SW 1271 (cell line): Measurements from ENCODE around the gene DOK3.

Source experiments
- DNase-seq, 2 experiments: peaks; one replicate each; lab custom pipeline; 2025; lab: John Stamatoyannopoulos, UW

Gene DOK3

GRCh38 chr5:177483994-177484901 is 25.4 kb downstream of the DOK3 start:
- no peak for DNase-seq

GRCh38 chr5:177483042-177483441 is 26.6 kb downstream of the DOK3 start:
- DNase-seq: no peak

GRCh38 chr5:177482359-177482795 is 27.2 kb downstream of the DOK3 start:
- DNase-seq: no peak

GRCh38 chr5:177479774-177480173 is 29.9 kb downstream of the DOK3 start:
- no peak for DNase-seq

DNA sequence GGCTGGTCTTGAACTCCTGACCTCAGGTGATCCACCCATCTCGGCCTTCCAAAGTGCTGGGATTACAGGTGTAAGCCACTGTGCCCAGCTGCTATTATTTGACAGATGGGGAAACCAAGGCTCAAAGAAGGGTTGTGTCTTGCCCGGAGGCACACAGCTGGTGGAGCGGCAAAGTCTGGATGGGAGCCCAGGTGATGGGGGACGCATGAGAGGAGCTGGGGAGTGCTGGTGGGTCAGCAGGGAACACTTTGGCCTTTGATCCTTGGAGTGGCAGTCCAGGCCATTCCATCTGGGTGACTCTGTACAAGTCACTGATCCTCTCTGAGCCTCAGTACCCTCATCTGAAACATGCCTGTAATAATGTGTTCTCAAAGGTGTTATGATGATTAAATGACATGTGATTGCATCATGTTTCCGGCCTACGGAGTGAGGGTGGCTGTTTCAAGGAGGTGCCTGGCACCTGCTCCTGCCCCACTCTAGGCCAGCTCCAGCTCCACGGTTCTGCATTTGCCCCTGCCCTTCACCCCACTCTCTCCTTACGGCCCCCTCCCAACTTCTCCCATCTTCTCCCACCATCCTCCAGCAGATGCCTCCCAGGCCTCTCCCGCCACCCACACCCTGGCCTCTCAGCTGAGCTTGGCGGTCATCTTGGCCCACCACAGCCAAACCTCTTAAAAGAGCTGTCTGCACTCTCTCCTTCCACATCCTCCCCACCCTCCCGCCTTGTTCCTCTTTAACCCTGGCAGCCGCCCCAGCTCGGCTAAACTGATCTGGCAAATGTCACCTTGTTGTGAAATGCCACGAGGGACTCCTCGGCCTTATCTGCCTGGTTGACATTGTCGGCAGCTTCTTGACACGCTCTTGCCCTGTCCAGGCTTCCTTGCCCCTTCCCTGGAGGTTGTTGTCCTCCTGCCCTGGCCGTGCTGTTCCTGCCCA is 30.6 kb downstream of the DOK3 start:
- no peak for DNase-seq

- DNase-seq: no peak
Measured at GRCh38 chr5:177477701-177478477, 31.7 kb downstream of the DOK3 start.

DNA sequence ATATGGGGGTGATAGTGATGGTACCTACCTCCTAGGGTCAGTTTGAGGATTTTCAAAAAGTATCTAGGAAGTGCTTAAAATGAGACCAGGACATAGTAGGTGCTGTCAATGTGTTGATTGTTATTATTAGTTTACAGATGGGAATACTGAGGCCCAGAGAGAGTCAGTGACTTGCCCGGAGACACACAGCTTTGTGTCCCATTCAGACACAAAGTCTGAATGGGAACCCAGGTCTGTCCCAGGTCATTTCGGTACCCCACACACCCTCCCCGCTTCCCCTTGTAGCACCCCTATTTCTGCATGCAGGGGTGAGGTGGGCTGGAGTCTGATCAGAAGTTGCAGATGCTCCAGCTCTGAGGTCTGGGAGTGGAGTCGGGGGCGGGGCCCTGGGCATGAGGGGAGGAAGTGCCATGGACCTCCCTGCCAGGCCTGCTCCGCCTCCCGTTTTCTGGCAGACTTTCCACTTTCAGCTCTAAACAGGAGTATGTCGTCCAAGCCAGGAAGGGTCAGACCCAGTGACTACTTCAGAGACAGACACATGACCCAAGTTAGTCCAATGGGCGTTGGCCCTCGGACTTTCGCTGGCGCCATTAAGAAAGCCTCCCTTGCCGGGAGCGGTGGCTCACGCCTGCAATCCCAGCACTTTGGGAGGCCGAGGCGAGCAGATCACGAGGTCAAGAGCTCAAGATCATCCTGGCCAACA is 32.9 kb downstream of the DOK3 start:
- DNase-seq: no peak

- no peak for DNase-seq
Measured at GRCh38 chr5:177475563-177476427, 33.8 kb downstream of the DOK3 start.

- DNase-seq: no peak
Measured at GRCh38 chr5:177474846-177475562, 34.6 kb downstream of the DOK3 start.

GRCh38 chr5:177474002-177474476 is 35.6 kb downstream of the DOK3 start:
- DNase-seq: no peak

GRCh38 chr5:177473443-177474001 is 36.1 kb downstream of the DOK3 start, which contains the start of gene DBN1:
Gene DBN1, minus strand, starts transcription at chr5:177473634. Its CDS starts 113 bp downstream, at chr5:177473521.
- peak in 1 of 2 experiments; percentile 47 for DNase-seq

- no peak for DNase-seq
Measured at GRCh38 chr5:177472460-177473442, 36.9 kb downstream of the DOK3 start.

- DNase-seq: no peak
Measured at GRCh38 chr5:177471610-177472356, 37.8 kb downstream of the DOK3 start.

DNA sequence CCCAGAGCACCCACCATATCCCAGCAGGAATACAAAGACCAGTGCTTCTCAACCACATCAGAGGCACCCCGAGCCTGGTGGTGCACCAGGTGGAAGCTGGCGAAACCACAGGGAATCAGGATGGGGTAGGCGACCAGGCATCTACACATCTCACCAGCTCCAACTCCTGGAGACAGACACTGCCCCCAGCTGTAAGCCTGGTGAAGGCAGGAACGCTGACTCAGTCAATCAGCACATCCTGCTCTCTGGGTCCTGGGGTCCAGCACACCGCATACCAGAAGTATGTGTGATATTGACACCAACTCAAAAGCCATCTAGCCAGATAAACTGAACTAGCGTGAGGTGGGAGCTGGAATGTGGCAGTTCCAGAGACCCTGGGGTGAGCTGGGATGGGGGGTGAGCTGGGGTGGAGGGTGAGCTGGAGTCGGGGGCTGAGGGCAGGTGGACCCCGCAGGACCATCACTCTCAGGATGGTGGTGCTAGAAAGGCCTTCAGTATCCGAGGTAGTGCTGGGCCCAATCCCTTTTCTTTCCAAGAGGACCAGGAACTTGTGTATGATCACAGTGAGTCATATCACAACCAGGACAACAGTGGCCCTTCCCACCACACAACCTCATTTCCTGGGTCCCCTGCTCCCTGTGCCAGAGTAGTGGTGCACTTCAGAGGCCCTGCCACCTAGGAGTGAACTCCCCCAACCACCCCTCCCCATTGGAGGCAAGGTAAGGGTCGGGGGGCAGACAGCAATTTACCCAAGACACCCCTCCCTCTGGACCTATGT is 38.7 kb downstream of the DOK3 start:
- DNase-seq: peak in 1 of 2 experiments; percentile 37

GRCh38 chr5:177469750-177470525 is 39.7 kb downstream of the DOK3 start:
- DNase-seq: no peak
